Activated T-helper 1 cell treated with anti-CD3 and anti-CD28 coated beads, Interleukin-12 subunit alpha, Interleukin-12 subunit beta, Interleukin-2, Interleukin-4 antibody, amounts not matched to agents 30 ng/mL and 10 ng/mL and 1 ng/mL, durations not matched to agents 14 hours and 24 hours and 36 hours (primary cell): Measurements from ENCODE around the gene TTLL12. TPM values are rescaled to one million over a fixed set of nuclear protein-coding genes. Genes with fewer than 3 reads are reported as not detected.
A peak's percentile ranks its signal among the peaks of the same experiment; 100 is the strongest.

ENCODE experiments used
- DNase-seq: peaks from one replicate; pipeline ENCODE4 v3.0.0; 2021; ENCODE audit warnings: low spot score
- H3K27ac Mint-ChIP-seq: one replicate; pipeline ENCODE4 v1.8.0; 2021; ENCODE audit warnings: mild to moderate bottlenecking, mixed read lengths
- H3K27me3 Mint-ChIP-seq: one replicate; pipeline ENCODE4 v1.8.0; 2022; ENCODE audit warnings: mild to moderate bottlenecking, moderate library complexity, mixed read lengths; ENCODE audit not compliant: insufficient read depth
- H3K36me3 Mint-ChIP-seq: one replicate; pipeline ENCODE4 v1.8.0; 2021; ENCODE audit warnings: low read depth, mixed read lengths
- H3K4me1 Mint-ChIP-seq: one replicate; pipeline ENCODE4 v1.8.0; 2021; ENCODE audit warnings: low read depth, mixed read lengths
- H3K4me3 Mint-ChIP-seq: one replicate; pipeline ENCODE4 v1.8.0; 2021; ENCODE audit warnings: mild to moderate bottlenecking, moderate library complexity, mixed read lengths
- H3K9me3 Mint-ChIP-seq: one replicate; pipeline ENCODE4 v1.8.0; 2021; ENCODE audit warnings: mixed read lengths
- intact Hi-C: fragments of 100-400 bp; cut with micrococcal nuclease; formaldehyde crosslinking; loops from one replicate; pipeline ENCODE4 v1.15.1; 2024
- total RNA-seq: library from RNA; stranded (reverse); gene quantifications from 2 replicates; pipeline ENCODE4 v1.2.3, GENCODE V29; 2022

TTLL12 gene
- total RNA-seq, 1 donor from 2014 or later, result 105 TPM

DNA sequence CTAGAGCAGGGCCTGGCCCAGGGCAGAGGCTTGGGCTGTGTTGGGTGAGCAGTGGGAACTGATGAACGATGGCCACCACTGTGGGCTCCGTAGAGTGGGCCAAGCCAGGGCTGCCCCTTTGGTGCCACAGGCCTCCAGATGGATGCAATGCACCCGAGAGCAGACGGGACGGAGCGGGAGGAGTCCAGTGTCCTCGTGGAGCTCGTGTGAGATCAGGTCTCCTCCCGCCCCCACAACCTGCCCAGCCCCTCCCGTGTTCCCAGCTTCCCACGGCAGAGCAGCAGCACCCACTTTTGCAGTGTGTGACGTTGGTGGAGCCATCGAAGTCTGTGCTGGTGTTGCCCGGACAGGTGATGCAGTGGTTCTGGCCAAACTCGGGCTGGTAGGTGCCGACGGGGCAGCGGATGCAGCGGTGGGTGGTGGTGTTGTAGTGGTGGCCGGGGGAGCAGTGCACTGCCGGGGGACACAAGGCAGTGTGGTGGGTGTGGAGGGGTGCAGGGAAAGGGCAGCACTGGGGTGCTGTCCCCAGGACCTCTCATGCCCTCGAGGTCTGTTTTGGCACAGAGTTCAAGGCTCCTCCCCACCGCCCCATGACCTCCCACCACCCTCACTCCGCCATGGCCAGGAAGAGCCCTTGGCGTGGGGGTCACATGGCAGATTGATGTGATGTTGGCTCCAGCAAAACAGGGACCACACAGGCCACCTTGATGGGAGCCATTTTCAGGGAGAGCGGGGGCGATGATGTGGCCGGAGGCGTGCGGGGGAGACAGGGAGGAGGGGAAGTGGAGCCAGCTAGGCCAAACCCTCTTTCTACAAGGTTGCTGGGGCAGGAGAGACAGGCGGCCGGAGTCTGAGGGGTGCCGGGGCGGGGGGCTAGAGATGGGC, 23.9 kb upstream of the TTLL12 start:
- Mint-ChIP-seq H3K9me3 (no peaks in the 10 kb centered on the region), H3K4me1 (no peaks in the 10 kb centered on the region), H3K27me3 (no peaks in the 10 kb centered on the region), H3K27ac (no peak overlapping the region), H3K36me3 (no peaks in the 10 kb centered on the region), H3K4me3 (no peak overlapping the region)
- no peak for DNase-seq
- intact Hi-C loops, result no loop called here

DNA sequence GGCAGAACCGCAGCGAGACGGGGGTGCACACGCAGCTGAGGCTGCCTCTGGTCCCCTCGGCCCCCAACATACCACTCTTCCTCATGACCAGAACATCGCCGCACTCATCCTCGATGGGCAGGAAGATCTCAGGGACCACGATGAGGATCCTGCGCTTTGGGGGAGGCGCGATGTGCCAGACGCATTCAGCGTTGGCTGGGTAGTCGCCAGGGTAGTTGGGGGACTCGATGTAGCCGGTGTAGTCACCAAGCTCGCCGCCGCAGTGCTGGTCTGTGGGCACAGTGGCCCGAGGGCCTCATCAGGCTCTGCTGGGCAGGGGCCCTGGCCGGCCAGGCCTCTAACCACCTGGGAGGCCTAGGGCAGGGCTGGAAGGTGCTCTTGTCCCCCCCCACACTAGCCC, 23.0 kb upstream of the TTLL12 start:
- Mint-ChIP-seq H3K36me3 (no peaks in the 10 kb centered on the region), H3K27me3 (no peaks in the 10 kb centered on the region)
- DNase-seq, result no peak

DNA sequence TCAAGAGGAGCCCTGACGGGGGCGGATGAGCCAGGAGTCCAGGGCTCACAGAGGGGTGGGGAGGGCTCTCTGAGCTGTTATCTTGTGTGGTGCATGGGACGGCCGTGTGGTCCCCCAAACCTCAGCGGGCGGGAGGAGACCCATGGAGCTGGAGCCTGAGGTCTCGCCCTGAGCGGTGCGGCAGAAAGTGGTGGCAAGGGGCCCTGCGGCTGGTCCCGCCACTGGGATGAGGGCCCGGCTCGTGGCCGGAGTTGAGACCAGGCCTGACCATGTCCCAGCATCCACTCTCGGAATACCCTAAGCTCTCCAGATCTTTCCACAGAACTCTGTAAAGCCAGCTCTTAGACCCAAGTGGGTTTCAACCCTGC, 22.6 kb upstream of the TTLL12 start:
- intact Hi-C loops, result no loop called here
- Mint-ChIP-seq H3K9me3 (no peaks in the 10 kb centered on the region), H3K36me3 (no peaks in the 10 kb centered on the region), H3K27me3 (no peaks in the 10 kb centered on the region), H3K4me1 (no peaks in the 10 kb centered on the region), H3K4me3 (no peak overlapping the region), H3K27ac (no peak overlapping the region)
- DNase-seq, result no peak

More for the DNA sequence above, 23.0 kb upstream of the TTLL12 start:
- Mint-ChIP-seq H3K27ac (no peak overlapping the region), H3K9me3 (no peaks in the 10 kb centered on the region), H3K4me1 (no peaks in the 10 kb centered on the region), H3K4me3 (no peak overlapping the region)
- intact Hi-C loops, result no loop called here

DNA sequence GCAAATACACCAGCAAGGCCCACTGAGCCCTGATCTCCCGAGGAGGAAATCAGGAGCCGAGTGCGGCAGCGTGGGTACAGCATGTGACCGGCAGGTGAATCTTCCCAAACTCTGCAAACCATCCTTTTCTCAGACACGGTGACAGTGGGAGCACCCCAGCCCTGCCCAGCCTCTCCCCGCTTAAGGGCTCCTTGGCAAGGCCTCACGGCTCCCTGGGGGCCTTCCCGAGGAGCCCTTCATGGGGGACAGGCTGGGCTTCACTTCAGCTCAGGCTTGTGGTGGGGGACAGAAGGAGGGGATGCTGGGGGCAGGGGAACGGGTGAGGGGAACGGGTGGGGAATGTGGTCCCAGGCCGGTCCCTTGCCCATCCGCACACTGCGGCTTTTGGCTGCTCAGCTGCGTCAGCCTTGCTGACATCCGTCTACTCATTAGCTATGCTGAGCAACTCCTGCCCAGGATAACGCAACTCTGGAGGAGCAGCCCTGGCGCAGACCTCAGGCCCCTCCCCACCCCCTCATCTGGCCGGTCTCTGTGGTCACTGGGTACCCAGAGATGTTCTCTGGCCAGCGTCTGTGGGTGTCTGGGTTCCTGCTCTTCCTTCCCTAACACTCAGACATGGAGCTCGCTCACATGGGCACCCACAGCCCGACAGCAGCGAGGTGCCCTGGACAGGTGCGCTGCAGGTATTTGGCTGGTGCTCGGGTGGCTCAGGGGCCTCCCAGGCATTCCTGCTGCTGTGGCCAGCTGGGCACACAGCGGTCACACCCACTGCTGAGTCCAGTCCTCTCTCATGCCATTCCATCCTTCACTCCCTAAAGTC, 22.0 kb upstream of the TTLL12 start:
- DNase-seq, result no peak
- Mint-ChIP-seq H3K4me3 (no peak overlapping the region), H3K27me3 (no peaks in the 10 kb centered on the region), H3K36me3 (no peaks in the 10 kb centered on the region), H3K9me3 (no peaks in the 10 kb centered on the region), H3K4me1 (no peaks in the 10 kb centered on the region), H3K27ac (no peak overlapping the region)
- intact Hi-C loops, result no loop called here

DNA sequence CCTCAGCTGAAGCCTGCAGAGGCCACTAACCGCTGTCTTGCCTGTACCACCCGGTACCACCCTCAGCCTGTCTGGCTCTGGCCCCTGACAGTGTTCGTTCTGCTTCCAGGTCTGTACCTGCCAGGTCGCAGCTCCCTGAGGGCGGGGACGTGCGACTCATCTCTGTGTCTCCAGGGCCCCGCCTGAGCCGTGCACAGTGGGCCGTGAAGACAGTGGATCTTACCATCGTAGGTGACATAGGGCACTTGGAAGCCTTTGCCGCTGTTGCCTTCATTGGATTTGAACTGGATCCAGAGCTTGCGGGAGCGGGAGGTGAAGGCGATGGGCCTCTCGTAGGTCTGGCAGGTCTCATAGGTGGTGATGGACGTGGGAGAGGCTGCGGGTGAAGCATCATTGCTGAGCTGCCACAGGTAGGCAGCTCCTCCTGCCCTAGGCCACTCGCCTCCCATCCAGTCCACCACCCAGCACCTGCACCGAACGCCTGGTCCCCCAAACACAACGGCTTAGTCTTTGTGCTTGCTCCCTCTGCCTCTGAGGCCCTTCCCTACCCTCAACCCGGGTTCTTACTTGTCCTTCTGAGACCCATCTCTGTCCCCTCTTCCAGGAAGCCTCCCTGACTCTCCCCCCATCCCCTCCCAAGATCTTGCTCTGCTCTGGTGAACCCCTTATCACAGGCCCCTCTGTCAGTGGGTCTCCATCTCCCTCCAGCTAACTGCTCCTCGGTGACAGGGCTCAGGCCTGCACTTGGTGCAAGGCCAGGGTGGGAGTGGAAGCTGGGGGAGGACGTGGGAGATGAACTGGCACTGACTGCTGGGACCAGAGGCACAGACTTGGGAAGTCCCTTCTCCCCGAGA, 21.1 kb upstream of the TTLL12 start:
- no peak overlapping the region for H3K27ac Mint-ChIP-seq
- no peaks in the 10 kb centered on the region for H3K9me3 Mint-ChIP-seq
- H3K4me1 Mint-ChIP-seq, result no peaks in the 10 kb centered on the region
- no peaks in the 10 kb centered on the region for H3K27me3 Mint-ChIP-seq
- H3K4me3 Mint-ChIP-seq, result no peak overlapping the region
- H3K36me3 Mint-ChIP-seq, result no peaks in the 10 kb centered on the region
- intact Hi-C loops, result no loop called here
- no peak for DNase-seq

DNA sequence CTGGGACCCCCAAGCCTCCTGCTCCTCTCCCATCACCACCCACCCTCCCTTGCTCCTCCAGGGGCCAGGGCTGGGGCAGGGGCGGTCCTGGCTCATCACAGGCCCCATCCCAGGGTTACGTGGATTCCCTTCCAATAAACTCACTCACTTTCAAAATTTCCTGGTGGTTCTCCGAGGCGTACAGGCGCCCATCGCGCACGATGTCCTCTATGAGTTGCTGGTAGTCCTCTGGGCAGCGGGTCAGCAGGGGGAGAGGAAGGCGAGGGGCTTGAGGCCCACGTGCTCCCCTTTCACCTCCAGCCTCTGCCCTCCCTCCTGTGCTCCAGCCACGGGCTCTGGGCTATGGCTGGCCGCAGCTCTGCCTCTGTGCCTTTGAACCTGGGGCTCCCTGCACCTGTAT, 20.5 kb upstream of the TTLL12 start:
- H3K27me3 Mint-ChIP-seq, result no peaks in the 10 kb centered on the region
- no peak for DNase-seq
- no peak overlapping the region for H3K4me3 Mint-ChIP-seq
- no peaks in the 10 kb centered on the region for H3K36me3 Mint-ChIP-seq
- intact Hi-C loops, result no loop called here
- no peaks in the 10 kb centered on the region for H3K4me1 Mint-ChIP-seq
- no peaks in the 10 kb centered on the region for H3K9me3 Mint-ChIP-seq
- H3K27ac Mint-ChIP-seq, result no peak overlapping the region

DNA sequence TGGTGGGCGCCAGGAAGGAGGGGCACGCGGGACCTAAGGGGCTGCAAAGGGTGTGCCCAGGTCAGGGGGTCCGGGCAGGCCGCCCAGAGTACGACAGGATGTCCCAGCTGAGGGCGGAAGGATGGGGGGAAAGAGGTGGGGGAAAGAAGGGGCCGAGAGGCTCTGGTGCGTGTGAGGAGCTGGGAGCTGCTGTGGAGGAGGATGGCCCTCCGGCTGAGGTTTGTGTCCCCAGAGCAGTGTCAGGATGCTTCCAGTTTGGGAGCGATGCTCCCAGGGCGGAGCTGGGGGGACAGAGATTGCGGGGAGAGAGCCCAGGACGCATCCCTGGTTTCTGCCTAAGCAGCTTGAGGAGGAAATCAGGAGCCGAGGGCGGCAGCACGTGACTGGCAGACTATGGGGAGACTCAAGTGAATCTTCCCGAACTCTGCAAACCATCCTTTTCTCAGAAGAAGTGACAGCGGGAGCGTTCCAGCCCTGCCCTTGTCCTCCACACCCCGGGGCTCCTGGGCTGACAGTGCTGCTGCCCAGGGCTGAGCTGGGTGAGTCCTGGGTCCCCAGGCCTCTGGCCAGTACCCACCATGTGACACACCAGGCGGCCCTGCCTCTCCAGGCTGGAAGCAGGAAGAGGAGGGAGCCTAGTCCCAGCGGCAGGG, 19.7 kb upstream of the TTLL12 start:
- H3K4me3 Mint-ChIP-seq, result no peak overlapping the region
- H3K36me3 Mint-ChIP-seq, result no peaks in the 10 kb centered on the region
- H3K9me3 Mint-ChIP-seq, result no peaks in the 10 kb centered on the region
- no peak overlapping the region for H3K27ac Mint-ChIP-seq
- no peak for DNase-seq
- no peaks in the 10 kb centered on the region for H3K4me1 Mint-ChIP-seq
- H3K27me3 Mint-ChIP-seq, result no peaks in the 10 kb centered on the region
- intact Hi-C loops, result no loop called here

DNA sequence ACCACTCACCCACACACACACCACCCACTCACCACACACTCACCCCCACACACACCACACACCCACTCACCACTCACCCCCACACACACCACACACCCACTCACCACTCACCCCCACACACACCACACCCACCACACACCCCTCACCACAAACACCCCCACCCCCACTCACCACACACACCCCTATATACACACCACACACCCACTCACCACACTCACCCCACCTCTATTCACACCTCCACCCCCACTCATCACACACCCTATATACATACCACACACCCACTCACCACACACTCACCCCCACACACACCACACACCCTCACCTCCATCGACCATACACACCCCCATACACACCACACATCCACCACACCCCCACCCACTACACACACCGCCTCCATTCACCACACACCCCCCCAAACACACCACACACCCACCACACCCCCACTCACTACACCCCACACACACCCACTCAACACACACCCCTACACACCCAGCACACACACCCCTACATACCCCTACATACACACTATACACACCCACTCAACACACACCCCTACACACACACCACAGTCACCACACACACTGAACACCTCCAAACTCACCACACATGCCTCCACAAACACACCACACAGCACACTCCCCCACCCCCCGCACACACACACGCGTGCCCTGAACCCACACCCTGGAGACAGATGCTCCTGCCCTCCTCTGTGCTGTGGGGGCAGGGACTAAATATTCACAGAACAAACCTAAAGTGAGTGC, 19.0 kb upstream of the TTLL12 start:
- H3K9me3 Mint-ChIP-seq, result no peaks in the 10 kb centered on the region
- no peaks in the 10 kb centered on the region for H3K36me3 Mint-ChIP-seq
- no peak for DNase-seq
- no peak overlapping the region for H3K4me3 Mint-ChIP-seq
- peak overlapping the region; percentile 84 for H3K27ac Mint-ChIP-seq
- H3K27me3 Mint-ChIP-seq, result no peaks in the 10 kb centered on the region
- H3K4me1 Mint-ChIP-seq, result no peaks in the 10 kb centered on the region
- intact Hi-C loops, result no loop called here

DNA sequence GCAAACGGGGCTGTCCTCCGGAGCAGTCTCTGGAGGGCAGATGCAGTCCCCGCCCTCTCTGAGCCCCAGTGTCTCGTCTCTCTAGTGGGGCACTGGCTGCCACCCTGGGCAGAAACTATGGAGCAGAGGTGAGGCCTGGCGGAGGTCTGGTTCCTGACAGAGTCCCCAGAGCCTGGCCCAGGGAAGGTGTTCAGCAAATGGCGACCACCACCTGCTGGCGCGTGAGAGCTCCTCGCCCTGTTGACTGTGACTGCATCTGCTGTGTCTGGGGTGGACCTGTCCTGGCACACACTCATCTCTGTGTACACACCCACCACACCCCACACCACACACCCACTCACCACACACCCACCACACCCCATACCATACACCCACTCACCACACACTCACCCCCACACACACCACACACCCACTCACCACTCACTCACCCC, 18.3 kb upstream of the TTLL12 start:
- no peak for DNase-seq
- H3K9me3 Mint-ChIP-seq, result no peaks in the 10 kb centered on the region
- no peak overlapping the region for H3K4me3 Mint-ChIP-seq
- H3K36me3 Mint-ChIP-seq, result no peaks in the 10 kb centered on the region
- H3K27ac Mint-ChIP-seq, result peak overlapping the region; percentile 23
- H3K27me3 Mint-ChIP-seq, result no peaks in the 10 kb centered on the region
- intact Hi-C loops, result no loop called here
- H3K4me1 Mint-ChIP-seq, result no peaks in the 10 kb centered on the region

DNA sequence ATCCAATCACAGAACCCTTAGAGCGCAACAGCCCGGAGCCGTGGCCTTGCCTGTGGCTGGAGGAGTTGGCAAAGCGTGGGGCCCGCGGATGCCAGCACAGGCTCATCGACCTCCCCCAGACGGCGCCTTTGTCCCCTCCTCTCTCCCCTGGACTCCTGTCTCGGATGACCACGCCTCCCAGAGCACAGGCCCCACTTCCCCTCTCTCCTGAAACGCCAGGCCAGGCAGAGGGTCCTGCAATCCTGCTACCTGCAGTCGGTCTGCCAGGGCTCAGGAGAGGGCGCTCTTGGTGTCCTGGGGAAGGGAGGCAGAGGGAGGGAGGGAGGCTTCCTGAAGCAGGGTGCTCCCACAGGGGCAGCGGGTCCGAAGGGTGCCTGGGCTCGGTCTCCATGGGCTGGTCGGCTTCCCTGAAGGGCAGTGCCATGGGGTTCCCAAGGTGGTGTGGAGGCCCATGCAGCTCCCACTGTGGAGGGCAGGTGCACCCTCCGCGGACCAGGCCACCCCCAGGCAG, 16.6 kb upstream of the TTLL12 start:
- H3K4me3 Mint-ChIP-seq, result no peak overlapping the region
- H3K27me3 Mint-ChIP-seq, result peaks cover 5% of the 10 kb centered on the region
- no peaks in the 10 kb centered on the region for H3K36me3 Mint-ChIP-seq
- no peak for DNase-seq
- intact Hi-C loops, result no loop called here
- no peaks in the 10 kb centered on the region for H3K4me1 Mint-ChIP-seq
- no peaks in the 10 kb centered on the region for H3K9me3 Mint-ChIP-seq
- H3K27ac Mint-ChIP-seq, result no peak overlapping the region

DNA sequence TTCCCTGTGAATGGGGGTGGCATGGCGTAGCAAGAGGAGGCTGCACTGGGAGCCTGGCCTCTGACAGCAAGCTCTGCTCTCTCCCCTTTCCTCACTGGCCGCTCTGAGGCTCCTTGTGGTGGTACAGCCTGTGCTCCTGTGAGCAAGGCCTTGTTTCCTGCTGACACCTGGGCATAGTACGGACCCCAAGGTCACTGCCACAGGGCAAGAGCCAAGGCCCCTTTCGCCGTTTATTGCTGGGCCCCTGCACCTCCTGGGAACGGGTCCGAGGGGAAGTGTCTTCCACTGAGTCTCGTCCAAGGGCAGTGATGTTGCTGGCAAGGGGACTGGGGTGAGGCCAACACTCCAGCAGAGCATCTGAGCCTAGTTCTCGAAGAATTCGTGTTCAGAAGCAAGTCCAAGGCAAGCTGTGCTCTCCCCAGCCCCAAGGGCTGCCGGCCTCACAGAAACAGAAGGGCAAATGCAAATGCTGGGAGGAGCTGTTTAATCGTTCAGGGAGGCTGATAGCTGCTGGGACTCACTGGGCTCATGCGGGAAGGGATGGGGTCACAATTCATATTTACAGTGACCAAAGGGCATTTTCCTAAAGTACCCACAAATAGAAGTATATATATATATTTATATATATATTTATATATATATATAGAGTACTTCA, 15.9 kb upstream of the TTLL12 start:
- intact Hi-C loops, result no loop called here
- DNase-seq, result no peak
- H3K4me3 Mint-ChIP-seq, result no peak overlapping the region
- no peaks in the 10 kb centered on the region for H3K9me3 Mint-ChIP-seq
- no peaks in the 10 kb centered on the region for H3K4me1 Mint-ChIP-seq
- no peak overlapping the region for H3K27ac Mint-ChIP-seq
- peaks cover 5% of the 10 kb centered on the region for H3K27me3 Mint-ChIP-seq
- H3K36me3 Mint-ChIP-seq, result no peaks in the 10 kb centered on the region
